Neutrophil (primary cell): Measurements from ENCODE around the gene JAKMIP1.

Experiments
- H3K27ac ChIP-seq: fragments of 200-600 bp; sonication (generic); 2 replicates; pipeline ENCODE4 v1.5.1; 2016; ENCODE audit warnings: mild to moderate bottlenecking, moderate library complexity
- H3K27me3 ChIP-seq: fragments of 200-600 bp; sonication (generic); 2 replicates; pipeline ENCODE4 v1.6.0; 2016; ENCODE audit warnings: mild to moderate bottlenecking
- H3K36me3 ChIP-seq: fragments of 200-600 bp; sonication (generic); 2 replicates; pipeline ENCODE4 v1.5.1; 2017
- H3K4me1 ChIP-seq, 2 experiments: fragments of 200-600 bp in 1 of 2; sonication (generic) in 1 of 2; 1 replicate in 1 of 2; 2 replicates in 1 of 2; pipeline versions ENCODE4 v1.5.1 to v1.6.1; 2013 to 2016; ENCODE audit warnings: low read depth in 1 of 2, low read length in 1 of 2, mild to moderate bottlenecking in 1 of 2, moderate library complexity in 1 of 2; ENCODE audit not compliant: control insufficient read depth in 1 of 2, insufficient read depth in 1 of 2
- H3K4me3 ChIP-seq, 2 experiments: fragments of 200-600 bp in 1 of 2; sonication (generic) in 1 of 2; 1 replicate in 1 of 2; 2 replicates in 1 of 2; pipeline ENCODE4 v1.5.1; 2013 to 2016; ENCODE audit warnings: low read depth in 1 of 2, low read length in 1 of 2, mild to moderate bottlenecking in 1 of 2, moderate library complexity in 1 of 2
- H3K9me3 ChIP-seq: fragments of 200-600 bp; sonication (generic); 2 replicates; pipeline ENCODE4 v1.5.1; 2016
- TF ChIP-seq, protein P1 (sequence below): fragments of 200-600 bp; sonication (generic); IDR thresholded peaks from 2 replicates; pipeline ENCODE4 v1.5.1; 2016; ENCODE audit warnings: antibody characterized with exemption

The JAKMIP1 gene

DNA sequence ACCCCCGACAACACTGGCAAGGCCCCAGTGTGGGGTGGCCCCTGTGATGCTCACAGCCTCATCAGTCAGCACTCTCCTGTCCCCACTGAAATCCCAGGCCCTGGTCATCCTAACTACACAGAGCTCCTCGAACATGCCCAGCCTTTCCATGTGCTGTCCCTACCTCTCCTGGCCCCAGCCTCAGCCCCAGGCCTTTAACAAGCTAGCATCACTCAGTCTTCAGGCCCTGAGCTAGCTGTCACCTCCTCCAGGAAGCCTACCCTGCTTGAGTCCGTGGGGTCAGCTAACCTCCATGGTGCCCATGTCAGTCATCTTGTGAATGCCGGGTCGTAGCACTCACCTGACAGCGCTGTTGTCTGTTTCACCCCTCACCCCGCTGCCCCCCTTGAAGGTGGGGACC is 156.5 kb downstream of the JAKMIP1 start:
- H3K9me3 ChIP-seq, result no peaks in the 10 kb centered on the region

DNA sequence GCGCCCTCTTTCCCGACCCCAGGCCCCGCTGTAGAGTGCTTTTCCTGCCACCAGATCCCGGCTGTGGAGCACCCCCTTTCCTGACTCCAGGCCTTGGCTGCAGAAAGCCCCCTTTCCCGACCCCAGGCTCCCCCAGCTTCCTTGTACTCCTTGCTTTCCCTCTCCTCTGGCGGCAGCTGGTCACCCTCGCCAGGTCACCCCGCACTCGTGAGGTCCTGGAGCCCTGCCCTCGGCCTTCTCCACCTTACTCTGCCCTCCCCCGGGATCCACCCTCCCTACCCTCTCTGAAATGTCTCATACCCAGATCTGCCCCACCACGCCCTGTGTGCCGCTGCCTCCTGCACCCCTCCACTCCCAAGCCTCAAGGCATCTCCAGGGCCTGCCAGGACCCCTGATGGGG is 157.2 kb downstream of the JAKMIP1 start:
- TF ChIP-seq, protein P1, sequence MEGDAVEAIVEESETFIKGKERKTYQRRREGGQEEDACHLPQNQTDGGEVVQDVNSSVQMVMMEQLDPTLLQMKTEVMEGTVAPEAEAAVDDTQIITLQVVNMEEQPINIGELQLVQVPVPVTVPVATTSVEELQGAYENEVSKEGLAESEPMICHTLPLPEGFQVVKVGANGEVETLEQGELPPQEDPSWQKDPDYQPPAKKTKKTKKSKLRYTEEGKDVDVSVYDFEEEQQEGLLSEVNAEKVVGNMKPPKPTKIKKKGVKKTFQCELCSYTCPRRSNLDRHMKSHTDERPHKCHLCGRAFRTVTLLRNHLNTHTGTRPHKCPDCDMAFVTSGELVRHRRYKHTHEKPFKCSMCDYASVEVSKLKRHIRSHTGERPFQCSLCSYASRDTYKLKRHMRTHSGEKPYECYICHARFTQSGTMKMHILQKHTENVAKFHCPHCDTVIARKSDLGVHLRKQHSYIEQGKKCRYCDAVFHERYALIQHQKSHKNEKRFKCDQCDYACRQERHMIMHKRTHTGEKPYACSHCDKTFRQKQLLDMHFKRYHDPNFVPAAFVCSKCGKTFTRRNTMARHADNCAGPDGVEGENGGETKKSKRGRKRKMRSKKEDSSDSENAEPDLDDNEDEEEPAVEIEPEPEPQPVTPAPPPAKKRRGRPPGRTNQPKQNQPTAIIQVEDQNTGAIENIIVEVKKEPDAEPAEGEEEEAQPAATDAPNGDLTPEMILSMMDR, result no peak
- peaks cover 14% of the 10 kb centered on the region for H3K27me3 ChIP-seq
- H3K4me3 ChIP-seq, result no peak overlapping the region
- no peaks in the 10 kb centered on the region for H3K36me3 ChIP-seq
- no peaks in the 10 kb centered on the region for H3K9me3 ChIP-seq
- no peak overlapping the region for H3K27ac ChIP-seq
- H3K4me1 ChIP-seq, result no peaks in the 10 kb centered on the region

More for the DNA sequence above, 156.5 kb downstream of the JAKMIP1 start:
- Histone ChIP-seq H3K27ac (no peak overlapping the region), H3K36me3 (no peaks in the 10 kb centered on the region), H3K4me3 (no peak overlapping the region), H3K27me3 (peaks cover 19% of the 10 kb centered on the region), H3K4me1 (no peaks in the 10 kb centered on the region)
- TF ChIP-seq, protein P1, result no peak

DNA sequence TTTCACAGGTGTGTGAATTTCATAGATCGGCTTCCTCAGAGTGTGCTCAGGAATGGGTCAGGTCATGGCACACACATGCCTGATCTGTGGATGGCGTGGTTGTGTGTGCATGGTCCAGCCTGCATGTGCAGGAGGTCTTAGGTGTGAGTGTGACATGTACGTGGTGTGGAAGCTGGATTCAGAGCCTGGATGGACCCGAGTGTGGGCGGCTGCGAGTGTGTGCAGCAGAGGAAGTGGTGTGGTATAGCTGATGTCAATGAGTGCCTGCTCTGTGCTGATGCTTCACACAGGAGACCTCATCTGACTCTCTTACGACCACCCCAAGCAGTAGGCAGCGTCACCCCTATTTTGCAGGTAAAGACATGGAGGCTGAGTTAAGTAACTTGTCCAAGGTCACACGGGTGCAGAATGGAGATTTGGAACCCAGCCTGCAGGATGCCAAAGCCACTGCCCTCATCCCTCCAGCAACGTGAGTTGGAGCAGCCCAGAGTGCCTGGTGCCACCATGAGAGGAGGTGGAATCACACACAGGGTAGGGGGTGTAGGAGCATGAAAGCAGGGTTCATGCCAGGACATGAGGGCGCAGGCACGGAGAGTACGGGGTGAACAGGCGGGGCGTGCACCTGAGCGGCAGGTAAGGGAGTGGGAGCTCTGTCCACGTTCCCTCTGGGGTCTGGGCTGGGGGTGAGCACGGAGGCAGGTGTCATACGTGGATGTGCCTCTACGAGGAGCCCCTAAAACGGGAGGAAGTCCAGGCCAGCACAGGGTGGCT is 157.9 kb downstream of the JAKMIP1 start:
- H3K27me3 ChIP-seq, result peaks cover 12% of the 10 kb centered on the region
- TF ChIP-seq, protein P1, result no peak
- H3K27ac ChIP-seq, result no peak overlapping the region
- no peaks in the 10 kb centered on the region for H3K36me3 ChIP-seq
- H3K4me3 ChIP-seq, result no peak overlapping the region
- no peaks in the 10 kb centered on the region for H3K9me3 ChIP-seq
- no peaks in the 10 kb centered on the region for H3K4me1 ChIP-seq

DNA sequence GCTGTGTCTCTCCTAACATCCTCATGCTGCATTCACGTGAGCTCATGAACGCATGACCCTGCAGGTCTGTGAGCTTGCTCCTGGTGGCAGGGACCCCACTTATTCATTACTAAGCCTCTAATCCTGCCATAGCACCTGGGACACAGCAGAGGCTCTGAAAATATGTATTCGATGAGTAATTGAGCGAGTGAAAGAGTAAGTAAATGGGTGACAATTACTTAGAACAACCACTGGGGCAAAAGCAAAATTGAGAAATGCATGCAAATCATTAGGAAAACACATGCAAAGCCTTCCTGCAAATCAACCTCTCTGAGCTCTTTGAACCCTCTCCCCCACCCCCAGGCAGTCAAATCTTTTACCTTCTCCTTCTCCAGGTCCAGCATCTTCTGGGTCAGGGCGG is 158.5 kb downstream of the JAKMIP1 start:
- H3K36me3 ChIP-seq, result no peaks in the 10 kb centered on the region
- no peaks in the 10 kb centered on the region for H3K9me3 ChIP-seq
- TF ChIP-seq, protein P1, result no peak
- H3K27ac ChIP-seq, result no peak overlapping the region
- H3K27me3 ChIP-seq, result peaks cover 12% of the 10 kb centered on the region
- H3K4me1 ChIP-seq, result no peaks in the 10 kb centered on the region
- no peak overlapping the region for H3K4me3 ChIP-seq

DNA sequence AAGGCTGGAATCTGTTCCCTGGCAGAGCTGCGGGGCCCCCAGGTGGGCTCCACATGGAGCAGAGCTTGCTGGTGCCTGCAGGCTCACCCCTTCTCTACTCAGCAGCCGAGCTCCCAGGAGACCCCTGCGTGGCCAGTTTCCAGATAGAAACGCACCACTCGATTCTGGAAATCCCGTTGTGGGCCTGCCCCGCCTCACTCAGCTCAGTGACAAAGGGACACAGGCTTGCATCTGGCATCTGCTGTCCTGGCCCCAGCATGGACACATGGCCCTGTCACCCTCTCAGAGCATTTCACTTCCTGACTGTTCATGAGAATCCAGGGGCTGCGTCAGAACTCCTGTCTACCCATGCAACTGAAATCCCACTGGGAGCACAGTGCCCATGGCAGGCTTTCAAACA is 161.6 kb downstream of the JAKMIP1 start:
- H3K4me3 ChIP-seq, result no peak overlapping the region
- no peaks in the 10 kb centered on the region for H3K36me3 ChIP-seq
- no peaks in the 10 kb centered on the region for H3K4me1 ChIP-seq
- no peak overlapping the region for H3K27ac ChIP-seq
- TF ChIP-seq, protein P1, result no peak
- no peaks in the 10 kb centered on the region for H3K27me3 ChIP-seq
- no peaks in the 10 kb centered on the region for H3K9me3 ChIP-seq
